ENCODE measurements around the gene CAPG.

GRCh38 chr2:85401844-85402243 lies 8.3 kb downstream of the CAPG start:
- TF ChIP-seq CTCF (IDR thresholded peaks at IDR 0.05) (no peak), POLR2AphosphoS5 (IDR thresholded peaks at IDR 0.05; ENCODE audit: low read depth, low read length) (no peak), SIN3A (IDR thresholded peaks at IDR 0.05; ENCODE audit: borderline replicate concordance, insufficient read depth, low read depth, low read length) (no peak), REST (IDR thresholded peaks at IDR 0.05; ENCODE audit: insufficient read depth in 1 of 2, low read depth in 2 of 2, low read length in 1 of 2) (no peak)

Data from Panc1 (cell line).